Neural crest cell (in vitro differentiated cells): Measurements from ENCODE around the gene ZNF648. TPM values are rescaled to one million over a fixed set of nuclear protein-coding genes. Genes with fewer than 3 reads are reported as not detected.
A peak's percentile ranks its signal among the peaks of the same experiment; 100 is the strongest.

Experiments used
- DNase-seq: peaks from one replicate; pipeline ENCODE4 v3.0.0; 2021; ENCODE audit warnings: low read depth, mixed read lengths, low spot score
- H3K27ac Mint-ChIP-seq: one replicate; pipeline ENCODE4 v1.8.0; 2021; ENCODE audit warnings: mild to moderate bottlenecking, mixed read lengths; ENCODE audit not compliant: unreplicated experiment
- H3K27me3 Mint-ChIP-seq: 2 replicates; pipeline ENCODE4 v1.8.0; 2021; ENCODE audit warnings: low read depth, mild to moderate bottlenecking, mixed read lengths
- H3K36me3 Mint-ChIP-seq: 2 replicates; pipeline ENCODE4 v1.8.0; 2021; ENCODE audit warnings: low read depth, mild to moderate bottlenecking, mixed read lengths
- H3K4me1 Mint-ChIP-seq: 2 replicates; pipeline ENCODE4 v1.8.0; 2021; ENCODE audit warnings: mixed read lengths
- H3K4me3 Mint-ChIP-seq: one replicate; pipeline ENCODE4 v1.8.0; 2021; ENCODE audit warnings: mild to moderate bottlenecking, mixed read lengths
- H3K9me3 Mint-ChIP-seq: 2 replicates; pipeline ENCODE4 v1.8.0; 2021; ENCODE audit warnings: mixed read lengths
- CTCF ChIP-seq: fragments of 200-600 bp; sonication (generic); conservative IDR thresholded peaks from 2 replicates; pipeline ENCODE4 v1.5.0; 2021; ENCODE audit warnings: antibody characterized with exemption, mild to moderate bottlenecking
- total RNA-seq: library from RNA; stranded (reverse); gene quantifications from 2 replicates; pipeline ENCODE4 v1.2.1, GENCODE V29; 2021

The ZNF648 gene
- total RNA-seq, 1 donor from 2014 or later, result 0.77 TPM

GRCh38 chr1:182062223-182062622 is 711 bp upstream of the ZNF648 start:
- peaks cover 26% of the 10 kb centered on the region for H3K4me1 Mint-ChIP-seq
- no peak for TF ChIP-seq CTCF
- H3K27ac Mint-ChIP-seq, result no peak overlapping the region
- no peak overlapping the region for H3K4me3 Mint-ChIP-seq
- no peak for DNase-seq
- peaks cover 3% of the 10 kb centered on the region for H3K27me3 Mint-ChIP-seq
- H3K36me3 Mint-ChIP-seq, result no peaks in the 10 kb centered on the region
- peaks cover 7% of the 10 kb centered on the region for H3K9me3 Mint-ChIP-seq

- peaks cover 26% of the 10 kb centered on the region for H3K4me1 Mint-ChIP-seq
- H3K27ac Mint-ChIP-seq, result peak overlapping the region; percentile 65
- H3K9me3 Mint-ChIP-seq, result peaks cover 7% of the 10 kb centered on the region
- no peaks in the 10 kb centered on the region for H3K36me3 Mint-ChIP-seq
- DNase-seq, result no peak
- H3K4me3 Mint-ChIP-seq, result no peak overlapping the region
- H3K27me3 Mint-ChIP-seq, result peaks cover 3% of the 10 kb centered on the region
- no peak for TF ChIP-seq CTCF
These were observed 635 bp downstream of the ZNF648 start for GRCh38 chr1:182060877-182061276.

GRCh38 chr1:182059936-182060335 is 1.6 kb downstream of the ZNF648 start:
- H3K27me3 Mint-ChIP-seq, result peaks cover 3% of the 10 kb centered on the region
- DNase-seq, result no peak

GRCh38 chr1:182056601-182057366 is 4.7 kb downstream of the ZNF648 start:
- Mint-ChIP-seq H3K9me3 (no peaks in the 10 kb centered on the region), H3K27ac (no peak overlapping the region), H3K4me1 (peaks cover 25% of the 10 kb centered on the region), H3K27me3 (no peaks in the 10 kb centered on the region), H3K4me3 (no peak overlapping the region), H3K36me3 (no peaks in the 10 kb centered on the region)
- no peak for TF ChIP-seq CTCF
- DNase-seq, result no peak

More at GRCh38 chr1:182059936-182060335, 1.6 kb downstream of the ZNF648 start:
- Mint-ChIP-seq H3K4me3 (no peak overlapping the region), H3K36me3 (no peaks in the 10 kb centered on the region), H3K9me3 (peaks cover 7% of the 10 kb centered on the region), H3K27ac (no peak overlapping the region), H3K4me1 (peaks cover 26% of the 10 kb centered on the region)
- no peak for TF ChIP-seq CTCF

GRCh38 chr1:182054698-182055326 is 6.7 kb downstream of the ZNF648 start:
- Mint-ChIP-seq H3K9me3 (no peaks in the 10 kb centered on the region), H3K4me3 (no peak overlapping the region), H3K4me1 (peaks cover 5% of the 10 kb centered on the region), H3K36me3 (no peaks in the 10 kb centered on the region), H3K27ac (no peak overlapping the region), H3K27me3 (no peaks in the 10 kb centered on the region)
- peak; percentile 64 for TF ChIP-seq CTCF
- peak; percentile 53 for DNase-seq
